ENCODE data around the gene CDC14B. TPM values are rescaled to one million over a fixed set of nuclear protein-coding genes. Genes with fewer than 3 reads are reported as not detected.

The CDC14B gene
- total and polyA plus RNA-seq, 7 donors: 0.87 to 10.7 (median 2.6) TPM

DNA sequence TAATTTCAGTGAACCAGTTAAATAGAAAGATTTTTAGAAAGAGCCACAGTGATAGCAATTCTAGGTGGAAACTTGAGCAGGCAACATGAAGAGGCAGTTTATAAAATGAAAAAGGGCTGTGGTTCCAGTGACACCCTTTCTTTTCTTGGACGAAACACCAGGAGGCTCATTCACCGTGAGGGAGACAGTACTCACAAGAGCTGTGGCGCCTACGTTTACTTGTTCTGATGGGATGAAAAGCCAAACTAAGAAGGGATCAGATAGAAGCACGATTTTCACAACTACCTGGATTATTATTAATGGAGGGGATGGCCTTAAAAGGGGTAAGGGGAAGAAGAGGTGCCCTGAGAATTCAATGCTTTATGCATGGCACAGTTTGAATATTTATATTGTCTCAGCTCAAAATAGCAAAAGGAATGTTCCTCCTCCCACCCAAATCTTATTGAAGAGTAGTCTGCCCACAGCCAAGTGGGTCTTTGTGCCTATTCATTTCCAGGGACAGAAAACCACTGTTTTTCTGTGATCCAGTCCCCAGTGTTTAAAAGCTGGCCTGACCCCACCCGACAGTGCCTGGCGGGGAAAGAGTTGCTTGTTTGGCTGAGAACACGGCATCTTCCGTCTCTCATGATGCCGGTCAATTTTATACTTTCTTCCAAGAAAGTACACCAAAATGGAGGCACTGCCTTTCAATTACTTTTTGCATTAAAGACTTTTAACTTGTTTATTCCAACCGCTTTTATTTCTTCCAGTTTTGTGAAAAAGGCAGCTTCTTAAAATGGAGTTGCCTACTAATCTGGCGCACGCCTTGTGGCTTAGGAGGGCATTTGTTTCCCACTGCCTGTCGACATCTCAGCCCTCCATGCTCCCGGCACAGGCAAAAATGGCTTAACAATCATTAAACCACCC, 117.8 kb downstream of the CDC14B start:
- ATAC-seq (no peak), DNase-seq (no peak)
- WGBS, 3 donors: 89 to 93% (median 91%) methylated on average over 15 of the region's 15 CpGs
- Histone ChIP-seq H3K4me3 (no peak overlapping the region), H3K27me3 (ENCODE audit: insufficient read depth in 3 of 3, low read length in 2 of 3) (no peaks in the 10 kb centered on the region), H3K36me3 (ENCODE audit: insufficient read depth in 1 of 2, low read depth in 1 of 2) (no peaks in the 10 kb centered on the region), H3K4me1 (no peaks in the 10 kb centered on the region), H3K27ac (no peak overlapping the region), H3K9me3 (no peaks in the 10 kb centered on the region)
- TF ChIP-seq, protein P1, sequence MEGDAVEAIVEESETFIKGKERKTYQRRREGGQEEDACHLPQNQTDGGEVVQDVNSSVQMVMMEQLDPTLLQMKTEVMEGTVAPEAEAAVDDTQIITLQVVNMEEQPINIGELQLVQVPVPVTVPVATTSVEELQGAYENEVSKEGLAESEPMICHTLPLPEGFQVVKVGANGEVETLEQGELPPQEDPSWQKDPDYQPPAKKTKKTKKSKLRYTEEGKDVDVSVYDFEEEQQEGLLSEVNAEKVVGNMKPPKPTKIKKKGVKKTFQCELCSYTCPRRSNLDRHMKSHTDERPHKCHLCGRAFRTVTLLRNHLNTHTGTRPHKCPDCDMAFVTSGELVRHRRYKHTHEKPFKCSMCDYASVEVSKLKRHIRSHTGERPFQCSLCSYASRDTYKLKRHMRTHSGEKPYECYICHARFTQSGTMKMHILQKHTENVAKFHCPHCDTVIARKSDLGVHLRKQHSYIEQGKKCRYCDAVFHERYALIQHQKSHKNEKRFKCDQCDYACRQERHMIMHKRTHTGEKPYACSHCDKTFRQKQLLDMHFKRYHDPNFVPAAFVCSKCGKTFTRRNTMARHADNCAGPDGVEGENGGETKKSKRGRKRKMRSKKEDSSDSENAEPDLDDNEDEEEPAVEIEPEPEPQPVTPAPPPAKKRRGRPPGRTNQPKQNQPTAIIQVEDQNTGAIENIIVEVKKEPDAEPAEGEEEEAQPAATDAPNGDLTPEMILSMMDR (IDR thresholded peaks at IDR 0.05): no peak
- intact Hi-C loops (cut with DNase I): no loop called here

DNA sequence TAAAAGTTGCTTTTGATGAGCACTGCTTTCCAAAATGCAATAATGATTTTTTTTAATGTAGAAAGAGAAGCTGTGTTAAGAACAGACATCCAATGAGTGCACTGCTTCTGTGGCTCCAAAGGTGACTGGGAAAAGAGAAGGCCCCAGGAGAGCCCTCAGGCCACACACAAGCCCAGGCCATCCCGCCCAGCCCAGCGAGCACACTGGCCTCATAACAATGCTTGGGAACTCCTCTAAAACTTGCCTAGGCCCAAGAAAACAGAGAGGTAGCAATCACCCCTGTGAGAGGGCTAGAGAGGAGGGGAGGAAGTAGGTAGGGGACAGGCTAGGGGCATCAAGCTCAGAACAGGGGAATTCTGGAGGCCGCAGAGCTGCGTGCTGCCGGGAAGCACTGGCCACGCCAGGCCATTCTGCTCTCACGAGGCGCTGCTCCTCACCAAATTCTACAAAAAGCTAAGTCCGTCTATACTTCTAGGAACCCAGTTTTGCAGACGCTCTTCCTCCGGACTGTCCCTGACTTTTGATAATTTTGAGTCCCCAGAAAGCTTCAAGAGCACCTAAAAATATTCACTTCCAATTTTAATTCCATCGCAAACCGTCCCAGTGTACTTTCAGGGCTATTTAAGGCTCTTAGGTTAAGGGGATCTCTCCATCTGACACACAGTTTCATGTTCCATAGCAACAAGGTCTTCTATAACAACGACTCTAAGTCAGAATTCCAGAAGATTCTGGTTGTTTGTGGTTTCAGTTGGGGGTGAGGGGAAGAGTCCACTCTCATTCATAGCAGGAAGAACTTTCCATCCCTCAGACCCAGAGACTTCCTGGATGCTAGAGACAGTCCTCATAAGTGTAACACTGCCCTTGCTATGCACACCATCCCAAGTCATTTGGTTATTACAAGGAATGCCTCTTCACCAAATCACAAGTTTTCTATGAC, 118.7 kb downstream of the CDC14B start:
- intact Hi-C loops (cut with DNase I): no loop called here
- Histone ChIP-seq H3K36me3 (ENCODE audit: insufficient read depth in 1 of 2, low read depth in 1 of 2) (no peaks in the 10 kb centered on the region), H3K9me3 (no peaks in the 10 kb centered on the region), H3K4me3 (no peak overlapping the region), H3K27me3 (ENCODE audit: insufficient read depth in 3 of 3, low read length in 2 of 3) (no peaks in the 10 kb centered on the region), H3K4me1 (no peaks in the 10 kb centered on the region), H3K27ac (no peak overlapping the region)
- TF ChIP-seq, protein P1 (IDR thresholded peaks at IDR 0.05): no peak
- DNase-seq (no peak), ATAC-seq (no peak)
- 85 to 90% (median 87%) methylated on average over 14 of the region's 14 CpGs for WGBS, 3 donors

DNA sequence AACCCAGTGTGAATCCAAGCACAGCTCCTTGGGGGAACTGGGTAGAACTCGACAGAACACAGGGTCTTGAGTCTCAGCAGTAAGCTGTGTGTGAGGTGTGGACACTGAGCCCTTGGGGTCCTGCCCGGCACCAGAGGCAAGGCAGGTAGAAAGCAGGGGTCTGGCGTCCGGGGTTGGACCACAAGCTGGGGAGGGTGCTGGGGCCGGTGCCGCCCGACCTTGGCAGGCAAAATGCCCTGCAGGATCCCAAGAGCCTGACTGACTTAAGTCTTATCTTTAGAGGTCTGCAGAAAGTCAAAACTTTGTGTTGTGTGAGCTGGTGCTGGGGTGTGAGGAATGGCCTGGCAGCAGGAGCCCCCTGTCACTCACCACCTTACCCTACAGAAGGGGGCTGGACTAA, 120.4 kb downstream of the CDC14B start:
- no peak for ATAC-seq
- Histone ChIP-seq H3K4me1 (no peaks in the 10 kb centered on the region), H3K4me3 (no peak overlapping the region), H3K9me3 (no peaks in the 10 kb centered on the region), H3K36me3 (ENCODE audit: insufficient read depth in 1 of 2, low read depth in 1 of 2) (no peaks in the 10 kb centered on the region), H3K27me3 (ENCODE audit: insufficient read depth in 3 of 3, low read length in 2 of 3) (no peaks in the 10 kb centered on the region), H3K27ac (no peak overlapping the region)
- no peak for DNase-seq
- TF ChIP-seq, protein P1 (IDR thresholded peaks at IDR 0.05): no peak
- WGBS, 3 donors: 92 to 100% (median 95%) methylated on average over 7 of the region's 7 CpGs
- intact Hi-C loops (cut with DNase I): no loop called here

GRCh38 chr9:96498796-96499195, 120.8 kb downstream of the CDC14B start:
- no peak overlapping the region for H3K27ac ChIP-seq
- TF ChIP-seq, protein P1 (IDR thresholded peaks at IDR 0.05): no peak
- no peaks in the 10 kb centered on the region for H3K4me1 ChIP-seq
- ATAC-seq (no peak), DNase-seq (no peak)
- H3K36me3 ChIP-seq (ENCODE audit: insufficient read depth in 1 of 2, low read depth in 1 of 2): no peaks in the 10 kb centered on the region
- WGBS, 3 donors: 80 to 86% (median 82%) methylated on average over 7 of the region's 7 CpGs
- H3K4me3 ChIP-seq: no peak overlapping the region
- no peaks in the 10 kb centered on the region for H3K9me3 ChIP-seq
- intact Hi-C loops (cut with DNase I): no loop called here
- no peaks in the 10 kb centered on the region for H3K27me3 ChIP-seq (ENCODE audit: insufficient read depth in 3 of 3, low read length in 2 of 3)
